Uterus (tissue), 2 donors: ENCODE measurements around the gene DOK3.

Source experiments
- POLR2A ChIP-seq, 2 donors: fragments of 450-650 bp; IDR thresholded peaks; one replicate each; pipeline ENCODE4 v1.6.1; 2016; ENCODE audit warnings: antibody characterized with exemption in 2 of 2, mild to moderate bottlenecking in 1 of 2, moderate library complexity in 1 of 2
- TF ChIP-seq, protein P1 (sequence below), 4 experiments: fragments of 200-600 bp in 2 of 4; fragments of 450-650 bp in 2 of 4; sonication (generic) in 2 of 4; IDR thresholded peaks; one replicate each; pipeline ENCODE4 v1.5.1; 2016 to 2019; ENCODE audit warnings: antibody characterized with exemption in 4 of 4, mild to moderate bottlenecking in 2 of 4, moderate library complexity in 1 of 4

GRCh38 chr5:177466861-177467260, 42.8 kb downstream of the DOK3 start:
- TF ChIP-seq, protein P1, sequence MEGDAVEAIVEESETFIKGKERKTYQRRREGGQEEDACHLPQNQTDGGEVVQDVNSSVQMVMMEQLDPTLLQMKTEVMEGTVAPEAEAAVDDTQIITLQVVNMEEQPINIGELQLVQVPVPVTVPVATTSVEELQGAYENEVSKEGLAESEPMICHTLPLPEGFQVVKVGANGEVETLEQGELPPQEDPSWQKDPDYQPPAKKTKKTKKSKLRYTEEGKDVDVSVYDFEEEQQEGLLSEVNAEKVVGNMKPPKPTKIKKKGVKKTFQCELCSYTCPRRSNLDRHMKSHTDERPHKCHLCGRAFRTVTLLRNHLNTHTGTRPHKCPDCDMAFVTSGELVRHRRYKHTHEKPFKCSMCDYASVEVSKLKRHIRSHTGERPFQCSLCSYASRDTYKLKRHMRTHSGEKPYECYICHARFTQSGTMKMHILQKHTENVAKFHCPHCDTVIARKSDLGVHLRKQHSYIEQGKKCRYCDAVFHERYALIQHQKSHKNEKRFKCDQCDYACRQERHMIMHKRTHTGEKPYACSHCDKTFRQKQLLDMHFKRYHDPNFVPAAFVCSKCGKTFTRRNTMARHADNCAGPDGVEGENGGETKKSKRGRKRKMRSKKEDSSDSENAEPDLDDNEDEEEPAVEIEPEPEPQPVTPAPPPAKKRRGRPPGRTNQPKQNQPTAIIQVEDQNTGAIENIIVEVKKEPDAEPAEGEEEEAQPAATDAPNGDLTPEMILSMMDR (IDR thresholded peaks at IDR 0.05), result no peak
- TF ChIP-seq POLR2A (IDR thresholded peaks at IDR 0.05), result no peak
